PC-9 (cell line): ENCODE measurements around the gene MPIG6B. TPM values are rescaled to one million over a fixed set of nuclear protein-coding genes. Genes with fewer than 3 reads are reported as not detected.

ENCODE experiments used
- BruUV-seq: library from RNA; stranded (reverse); fragments of 400-500 nt; replicated peaks from 2 replicates; lab custom pipeline; 2021; lab: Mats Ljungman, UMichigan
- CTCF ChIA-PET: fragments of 300-600 bp; sonication (Branson Sonifier 250); formaldehyde crosslinking; loops from one replicate; lab custom pipeline; 2022; ENCODE audit warnings: antibody characterized with exemption; lab: Charles Lee
- POLR2A ChIA-PET: fragments of 300-600 bp; sonication (Branson Sonifier 250); formaldehyde crosslinking; loops from one replicate; lab custom pipeline; 2022; ENCODE audit warnings: antibody characterized with exemption; ENCODE audit not compliant: unreplicated experiment; lab: Charles Lee
- DNase-seq, 2 experiments: peaks; one replicate each; pipeline versions ENCODE4 v3.0.0 to v3.0.0-alpha.2; 2015 to 2022; ENCODE audit warnings: mixed read lengths in 1 of 2
- H2AFZ ChIP-seq: fragments of 200-600 bp; sonication (generic); 2 replicates; pipeline ENCODE4 v1.8.1; 2017; ENCODE audit warnings: antibody characterized with exemption
- H3F3A ChIP-seq: fragments of 200-600 bp; sonication (generic); 2 replicates; pipeline ENCODE4 v1.8.1; 2017; ENCODE audit warnings: antibody characterized with exemption, mild to moderate bottlenecking, low read depth; ENCODE audit not compliant: insufficient read depth
- H3K27ac ChIP-seq: fragments of 200-600 bp; sonication (generic); 2 replicates; pipeline ENCODE4 v1.6.1; 2016; ENCODE audit warnings: mixed run types
- H3K27me3 ChIP-seq: fragments of 200-600 bp; sonication (generic); 2 replicates; pipeline ENCODE4 v1.6.1; 2016; ENCODE audit warnings: low read depth, mixed run types; ENCODE audit not compliant: insufficient read depth
- H3K36me3 ChIP-seq: fragments of 200-600 bp; sonication (generic); 2 replicates; pipeline ENCODE4 v1.6.1; 2016; ENCODE audit warnings: low read depth, mixed run types
- H3K4me1 ChIP-seq: fragments of 200-600 bp; sonication (generic); replicated peaks from 2 replicates; pipeline ENCODE4 v1.6.1; 2016; ENCODE audit warnings: mixed run types; ENCODE audit not compliant: insufficient read depth
- H3K4me2 ChIP-seq: fragments of 200-600 bp; sonication (generic); 2 replicates; pipeline ENCODE4 v1.6.1; 2017; ENCODE audit warnings: mixed run types
- H3K4me3 ChIP-seq: fragments of 200-600 bp; sonication (generic); 2 replicates; pipeline ENCODE4 v1.6.1; 2016; ENCODE audit warnings: mixed run types
- H3K79me2 ChIP-seq: fragments of 200-600 bp; sonication (generic); 2 replicates; pipeline ENCODE4 v1.6.1; 2017; ENCODE audit warnings: low read depth, mixed run types
- H3K9me2 ChIP-seq: fragments of 200-600 bp; sonication (generic); 2 replicates; pipeline ENCODE4 v1.8.1; 2017; ENCODE audit warnings: mild to moderate bottlenecking; ENCODE audit not compliant: insufficient read depth
- H3K9me3 ChIP-seq: fragments of 200-600 bp; sonication (generic); 2 replicates; pipeline ENCODE4 v1.8.1; 2016; ENCODE audit warnings: low read depth; ENCODE audit not compliant: insufficient read depth
- H4K20me1 ChIP-seq: fragments of 200-600 bp; sonication (generic); 2 replicates; pipeline ENCODE4 v1.8.1; 2017; ENCODE audit not compliant: insufficient read depth
- EZH2 ChIP-seq: fragments of 200-600 bp; sonication (generic); IDR thresholded peaks from 2 replicates; pipeline ENCODE4 v1.8.0; 2017; ENCODE audit warnings: antibody characterized with exemption, low read depth
- intact Hi-C: fragments of 100-400 bp; cut with micrococcal nuclease; formaldehyde crosslinking; loops from one replicate; pipeline ENCODE4 v1.10.0; 2022; ENCODE audit not compliant: unreplicated experiment
- total RNA-seq: library from RNA; stranded (reverse); gene quantifications from 2 replicates; pipeline ENCODE4 v1.2.3, GENCODE V29; 2021
- TF ChIP-seq, protein P1 (sequence below): fragments of 200-600 bp; sonication (generic); conservative IDR thresholded peaks from 2 replicates; pipeline ENCODE4 v1.6.1; 2017; ENCODE audit warnings: mixed run types, antibody characterized with exemption, mild to moderate bottlenecking, moderate library complexity

The MPIG6B gene
- total RNA-seq, 1 experiment from 2014 or later = 0.59 TPM

DNA sequence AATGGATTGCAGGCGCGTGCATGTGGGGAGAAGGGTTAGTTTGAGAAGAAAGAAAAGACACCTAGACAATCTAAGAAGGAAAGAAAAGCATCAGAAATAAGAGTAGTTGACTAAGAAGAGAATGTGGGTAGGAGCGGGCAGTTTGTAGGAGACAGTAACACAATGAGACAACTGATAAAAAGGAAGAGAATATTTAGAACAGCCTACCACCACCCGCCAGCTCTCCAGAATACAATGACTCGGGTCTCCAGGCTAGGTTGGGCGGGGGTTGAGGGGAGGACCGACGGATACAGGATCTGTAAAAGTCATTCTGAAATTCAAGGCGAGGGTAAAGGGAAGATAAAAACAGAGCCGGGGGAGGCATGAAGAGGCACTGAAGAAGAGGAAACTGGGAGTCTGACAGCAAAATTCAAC is 20.8 kb upstream of the MPIG6B start:
- no peak for TF ChIP-seq EZH2
- TF ChIP-seq, protein P1, sequence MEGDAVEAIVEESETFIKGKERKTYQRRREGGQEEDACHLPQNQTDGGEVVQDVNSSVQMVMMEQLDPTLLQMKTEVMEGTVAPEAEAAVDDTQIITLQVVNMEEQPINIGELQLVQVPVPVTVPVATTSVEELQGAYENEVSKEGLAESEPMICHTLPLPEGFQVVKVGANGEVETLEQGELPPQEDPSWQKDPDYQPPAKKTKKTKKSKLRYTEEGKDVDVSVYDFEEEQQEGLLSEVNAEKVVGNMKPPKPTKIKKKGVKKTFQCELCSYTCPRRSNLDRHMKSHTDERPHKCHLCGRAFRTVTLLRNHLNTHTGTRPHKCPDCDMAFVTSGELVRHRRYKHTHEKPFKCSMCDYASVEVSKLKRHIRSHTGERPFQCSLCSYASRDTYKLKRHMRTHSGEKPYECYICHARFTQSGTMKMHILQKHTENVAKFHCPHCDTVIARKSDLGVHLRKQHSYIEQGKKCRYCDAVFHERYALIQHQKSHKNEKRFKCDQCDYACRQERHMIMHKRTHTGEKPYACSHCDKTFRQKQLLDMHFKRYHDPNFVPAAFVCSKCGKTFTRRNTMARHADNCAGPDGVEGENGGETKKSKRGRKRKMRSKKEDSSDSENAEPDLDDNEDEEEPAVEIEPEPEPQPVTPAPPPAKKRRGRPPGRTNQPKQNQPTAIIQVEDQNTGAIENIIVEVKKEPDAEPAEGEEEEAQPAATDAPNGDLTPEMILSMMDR = no peak
- intact Hi-C loops = loop anchor here (2.0 kb wide), 2 partner anchors 36 to 50 kb away; partner anchors contain the start of gene BAG6

GRCh38 chr6:31702819-31703716 is 20.1 kb upstream of the MPIG6B start, which contains the start of gene ABHD16A:
Gene ABHD16A (minus strand): TSS chr6:31703324. CDS start chr6:31703281, 43 bp downstream.
- intact Hi-C loops = loop anchor here (2.0 kb wide), 2 partner anchors 36 to 50 kb away; partner anchors contain the start of gene BAG6
- Histone ChIP-seq H3K9me2 (no peaks in the 10 kb centered on the region), H3K4me3 (peak within 1 kb of the TSS; percentile 83), H2AFZ (peak within 1 kb of the TSS; percentile 88), H4K20me1 (no peaks in the 10 kb centered on the region), H3K79me2 (peaks cover 25% of the 10 kb centered on the region), H3F3A (no peaks in the 10 kb centered on the region), H3K27me3 (no peaks in the 10 kb centered on the region), H3K4me2 (peak within 1 kb of the TSS; percentile 97), H3K9me3 (no peaks in the 10 kb centered on the region), H3K36me3 (0 out of 2 replicates have a peak, but pooled peaks cover 3% of the 10 kb centered on the region), H3K27ac (peak within 1 kb of the TSS; percentile 77), H3K4me1 (peaks cover 14% of the 10 kb centered on the region)
- TF ChIP-seq, protein P1 = no peak
- TF ChIP-seq EZH2 = no peak
- BruUV-seq = TSS peak; percentile 49
- ChIA-PET POLR2A (interaction anchor here (0.5 to 0.7 kb wide), 4 partner anchors 17 to 487 kb away, joined by 3 to 15 read pairs (median 4); partner anchors contain the start of gene PBX2), CTCF (no interaction called here)
- DNase-seq = peak; percentile 93 to 96

More for the DNA sequence above, 20.8 kb upstream of the MPIG6B start:
- CTCF ChIA-PET = no interaction called here
- Histone ChIP-seq H3K27me3 (no peaks in the 10 kb centered on the region), H2AFZ (peak overlapping the region; percentile 88), H3K4me3 (peak overlapping the region; percentile 83), H3K9me3 (no peaks in the 10 kb centered on the region), H3K79me2 (peaks cover 25% of the 10 kb centered on the region), H3K36me3 (0 out of 2 replicates have a peak, but pooled peaks cover 3% of the 10 kb centered on the region), H3K9me2 (no peaks in the 10 kb centered on the region), H4K20me1 (no peaks in the 10 kb centered on the region; the same call in 1 of the 2 replicates), H3K4me2 (peak overlapping the region; percentile 97), H3F3A (no peaks in the 10 kb centered on the region), H3K27ac (peak overlapping the region; percentile 77), H3K4me1 (peaks cover 14% of the 10 kb centered on the region)
- POLR2A ChIA-PET = interaction anchor here (0.5 to 0.7 kb wide), 4 partner anchors 36 to 488 kb away, joined by 4 to 7 read pairs (median 4); partner anchors contain the start of genes HSPA1B and PBX2
- DNase-seq = no peak
- BruUV-seq = no TSS peak

DNA sequence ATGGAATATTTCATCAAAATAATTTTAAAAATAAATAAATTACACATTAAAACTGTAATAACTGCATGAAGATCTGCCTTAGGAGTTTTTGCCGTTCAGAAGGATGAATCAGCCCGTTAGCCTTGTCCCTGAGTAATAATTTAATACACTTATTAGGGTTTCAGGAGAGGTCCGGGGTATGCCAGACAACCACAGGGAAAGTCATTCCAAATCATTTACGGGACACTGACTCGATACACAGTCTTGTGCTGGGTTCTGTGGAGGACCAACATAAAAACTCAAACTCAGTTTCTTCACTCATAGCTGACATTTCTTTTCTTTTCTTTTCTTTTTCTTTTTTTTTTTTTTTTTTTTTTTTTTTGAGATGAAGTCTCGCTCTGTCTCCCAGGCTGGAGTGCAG is 17.2 kb upstream of the MPIG6B start:
- Histone ChIP-seq H3K4me3 (no peak overlapping the region), H3K36me3 (no peaks in the 10 kb centered on the region), H3K4me1 (peaks cover 14% of the 10 kb centered on the region), H3K27me3 (no peaks in the 10 kb centered on the region), H3K9me2 (no peaks in the 10 kb centered on the region), H3K79me2 (peaks cover 18% of the 10 kb centered on the region), H3K27ac (no peak overlapping the region), H3F3A (no peaks in the 10 kb centered on the region), H2AFZ (no peak overlapping the region), H3K9me3 (no peaks in the 10 kb centered on the region), H3K4me2 (no peak overlapping the region), H4K20me1 (no peaks in the 10 kb centered on the region)
- ChIA-PET CTCF (interaction anchor here (0.6 kb wide), 1 partner anchor 35 kb away, joined by 7 read pairs; no protein-coding TSS in a partner anchor), POLR2A (interaction anchor here (0.6 kb wide), 1 partner anchor 10 kb away, joined by 33 read pairs; no protein-coding TSS in a partner anchor)
- TF ChIP-seq EZH2 = no peak
- TF ChIP-seq, protein P1 = no peak
- intact Hi-C loops = no loop called here
- DNase-seq = no peak
- BruUV-seq = no TSS peak
